Fibroblast of lung (primary cell): ENCODE data around the gene PIH1D1. TPM values are rescaled to one million over a fixed set of nuclear protein-coding genes. Genes with fewer than 3 reads are reported as not detected.
A peak's percentile ranks its signal among the peaks of the same experiment; 100 is the strongest.

Source experiments
- DNase-seq, 2 donors: peaks; one replicate each; pipeline versions ENCODE4 v3.0.0 to v3.0.0-alpha.2; 2010; ENCODE audit warnings: low read depth in 2 of 2
- H2AFZ ChIP-seq: 2 replicates; pipeline ENCODE4 v1.5.1; 2012; ENCODE audit warnings: low read length, control low read depth, inconsistent platforms
- H3K27ac ChIP-seq: 2 replicates; pipeline ENCODE4 v1.5.1; 2011; ENCODE audit warnings: low read length, control low read depth; ENCODE audit not compliant: insufficient read depth
- H3K27me3 ChIP-seq: 2 replicates; pipeline ENCODE4 v1.5.1; 2011; ENCODE audit warnings: mild to moderate bottlenecking, low read length; ENCODE audit not compliant: control insufficient read depth, insufficient read depth
- H3K36me3 ChIP-seq: 2 replicates; pipeline ENCODE4 v1.5.1; 2011; ENCODE audit warnings: low read length; ENCODE audit not compliant: control insufficient read depth, insufficient read depth
- H3K4me1 ChIP-seq: 2 replicates; pipeline ENCODE4 v1.5.1; 2011; ENCODE audit warnings: low read length; ENCODE audit not compliant: control insufficient read depth, insufficient read depth; ENCODE audit errors: extremely low read depth
- H3K4me2 ChIP-seq: 2 replicates; pipeline ENCODE4 v1.5.1; 2011; ENCODE audit warnings: low read length, control low read depth; ENCODE audit not compliant: insufficient read depth; ENCODE audit errors: extremely low read depth
- H3K4me3 ChIP-seq, 4 experiments: fragments of 200-600 bp in 1 of 4; sonication (generic) in 1 of 4; replicated peaks in 1 of 4; 2 replicates each; pipeline ENCODE4 v1.5.1; 2011 to 2016; ENCODE audit warnings: low read length in 4 of 4, low read depth in 3 of 4, mild to moderate bottlenecking in 3 of 4, control low read depth in 2 of 4, inconsistent platforms in 1 of 4, mixed read lengths in 1 of 4; ENCODE audit not compliant: insufficient read depth in 1 of 4; ENCODE audit errors: control extremely low read depth in 1 of 4
- H3K79me2 ChIP-seq: 2 replicates; pipeline ENCODE4 v1.5.1; 2012; ENCODE audit warnings: mild to moderate bottlenecking, low read length, inconsistent platforms; ENCODE audit not compliant: control insufficient read depth, insufficient read depth
- H3K9ac ChIP-seq: 2 replicates; pipeline ENCODE4 v1.5.1; 2011; ENCODE audit warnings: mild to moderate bottlenecking, low read length, control low read depth; ENCODE audit not compliant: insufficient read depth
- H3K9me3 ChIP-seq: 2 replicates; pipeline ENCODE4 v1.5.1; 2012; ENCODE audit warnings: low read depth, low read length; ENCODE audit not compliant: control insufficient read depth, insufficient read depth
- H4K20me1 ChIP-seq: 2 replicates; pipeline ENCODE4 v1.5.1; 2011; ENCODE audit warnings: low read length; ENCODE audit not compliant: control insufficient read depth, insufficient read depth; ENCODE audit errors: extremely low read depth
- EZH2 ChIP-seq: IDR thresholded peaks from 2 replicates; pipeline ENCODE4 v1.5.1; 2012; ENCODE audit warnings: low read length, control low read depth, mild to moderate bottlenecking; ENCODE audit errors: missing control alignments
- polyA plus RNA-seq, 2 donors: library from polyadenylated mRNA; depleted of rRNA in 1 of 2; stranded (reverse) in 1 of 2; unstranded in 1 of 2; fragments of >200 nt; gene quantifications; 2 replicates each; pipeline ENCODE4 v1.2.1, GENCODE V29; 2011 to 2012; ENCODE audit warnings: missing spikeins in 1 of 2
- total RNA-seq: library from RNA; depleted of rRNA; stranded (reverse); fragments of >200 nt; gene quantifications from 2 replicates; pipeline ENCODE4 v1.2.1, GENCODE V29; 2014
- TF ChIP-seq, protein P1 (sequence below), 2 donors: IDR thresholded peaks in 1 of 2; conservative IDR thresholded peaks in 1 of 2; 1 replicate in 1 of 2; 2 replicates in 1 of 2; pipeline ENCODE4 v1.5.1; 2011 to 2012; ENCODE audit warnings: low read length in 2 of 2, control low read depth in 1 of 2, inconsistent platforms in 1 of 2, low read depth in 1 of 2, mild to moderate bottlenecking in 1 of 2

The PIH1D1 gene
- total and polyA plus RNA-seq, 2 donors (not counting 1 experiment from before 2014, with no cell fraction given), result 53.8 to 94.5 TPM

DNA sequence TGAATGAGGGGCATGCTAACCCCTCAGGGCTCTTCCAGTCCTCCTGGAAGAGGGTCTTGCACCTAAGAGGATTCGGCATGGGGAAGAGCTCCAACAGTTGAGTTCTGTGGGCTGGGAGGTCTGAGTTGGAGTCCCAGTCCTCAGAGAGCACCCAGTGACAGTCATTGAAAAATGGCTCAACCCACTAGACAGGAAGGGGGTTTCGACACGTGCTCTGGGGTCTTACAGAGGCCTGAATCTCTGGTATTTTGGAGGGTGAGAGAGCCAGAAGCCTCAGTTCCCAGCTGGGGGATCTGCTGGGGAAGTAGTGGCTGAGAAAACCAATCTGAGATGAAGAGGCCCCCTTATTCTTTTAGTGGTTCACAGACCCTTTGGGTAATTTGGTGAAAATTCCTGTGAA lies 37.4 kb downstream of the PIH1D1 start:
- H3K27me3 ChIP-seq, result peaks cover 20% of the 10 kb centered on the region
- no peak overlapping the region for H3K9ac ChIP-seq
- H3K4me1 ChIP-seq, result no peaks in the 10 kb centered on the region
- H3K4me3 ChIP-seq, result no peak overlapping the region
- TF ChIP-seq, protein P1, sequence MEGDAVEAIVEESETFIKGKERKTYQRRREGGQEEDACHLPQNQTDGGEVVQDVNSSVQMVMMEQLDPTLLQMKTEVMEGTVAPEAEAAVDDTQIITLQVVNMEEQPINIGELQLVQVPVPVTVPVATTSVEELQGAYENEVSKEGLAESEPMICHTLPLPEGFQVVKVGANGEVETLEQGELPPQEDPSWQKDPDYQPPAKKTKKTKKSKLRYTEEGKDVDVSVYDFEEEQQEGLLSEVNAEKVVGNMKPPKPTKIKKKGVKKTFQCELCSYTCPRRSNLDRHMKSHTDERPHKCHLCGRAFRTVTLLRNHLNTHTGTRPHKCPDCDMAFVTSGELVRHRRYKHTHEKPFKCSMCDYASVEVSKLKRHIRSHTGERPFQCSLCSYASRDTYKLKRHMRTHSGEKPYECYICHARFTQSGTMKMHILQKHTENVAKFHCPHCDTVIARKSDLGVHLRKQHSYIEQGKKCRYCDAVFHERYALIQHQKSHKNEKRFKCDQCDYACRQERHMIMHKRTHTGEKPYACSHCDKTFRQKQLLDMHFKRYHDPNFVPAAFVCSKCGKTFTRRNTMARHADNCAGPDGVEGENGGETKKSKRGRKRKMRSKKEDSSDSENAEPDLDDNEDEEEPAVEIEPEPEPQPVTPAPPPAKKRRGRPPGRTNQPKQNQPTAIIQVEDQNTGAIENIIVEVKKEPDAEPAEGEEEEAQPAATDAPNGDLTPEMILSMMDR (conservative IDR thresholded peaks at IDR 0.05 in 1 of 2, IDR thresholded peaks at IDR 0.05 in 1 of 2; ENCODE audit: low read depth in 1 of 2, low read length in 2 of 2), result no peak
- no peak for TF ChIP-seq EZH2
- no peaks in the 10 kb centered on the region for H3K9me3 ChIP-seq
- no peaks in the 10 kb centered on the region for H3K36me3 ChIP-seq
- H3K4me2 ChIP-seq, result no peak overlapping the region
- no peaks in the 10 kb centered on the region for H3K79me2 ChIP-seq
- no peak overlapping the region for H3K27ac ChIP-seq
- no peak overlapping the region for H2AFZ ChIP-seq
- no peak for DNase-seq
- no peaks in the 10 kb centered on the region for H4K20me1 ChIP-seq

- Histone ChIP-seq H3K4me3 (no peak overlapping the region), H3K4me2 (no peak overlapping the region), H3K27ac (no peak overlapping the region), H3K9me3 (no peaks in the 10 kb centered on the region), H3K27me3 (peaks cover 13% of the 10 kb centered on the region), H4K20me1 (no peaks in the 10 kb centered on the region), H3K4me1 (no peaks in the 10 kb centered on the region), H3K36me3 (no peaks in the 10 kb centered on the region), H3K9ac (no peak overlapping the region), H3K79me2 (no peaks in the 10 kb centered on the region), H2AFZ (no peak overlapping the region)
- no peak for TF ChIP-seq EZH2
- TF ChIP-seq, protein P1 (conservative IDR thresholded peaks at IDR 0.05 in 1 of 2, IDR thresholded peaks at IDR 0.05 in 1 of 2; ENCODE audit: low read depth in 1 of 2, low read length in 2 of 2), result no peak
- DNase-seq, result peak; percentile 8 to 32
Measured at GRCh38 chr19:49413348-49413747, 38.3 kb downstream of the PIH1D1 start.

GRCh38 chr19:49411681-49412326 lies 39.8 kb downstream of the PIH1D1 start:
- Histone ChIP-seq H2AFZ (no peak overlapping the region), H3K79me2 (no peaks in the 10 kb centered on the region), H3K9ac (no peak overlapping the region), H3K9me3 (no peaks in the 10 kb centered on the region), H3K27me3 (peaks cover 5% of the 10 kb centered on the region), H4K20me1 (no peaks in the 10 kb centered on the region), H3K4me1 (no peaks in the 10 kb centered on the region), H3K27ac (no peak overlapping the region), H3K4me2 (no peak overlapping the region), H3K36me3 (no peaks in the 10 kb centered on the region), H3K4me3 (no peak overlapping the region)
- no peak for TF ChIP-seq EZH2
- TF ChIP-seq, protein P1 (conservative IDR thresholded peaks at IDR 0.05 in 1 of 2, IDR thresholded peaks at IDR 0.05 in 1 of 2; ENCODE audit: low read depth in 1 of 2, low read length in 2 of 2), result no peak
- no peak for DNase-seq
